Measurements from ENCODE around the gene SPC24. TPM values are rescaled to one million over a fixed set of nuclear protein-coding genes. Genes with fewer than 3 reads are reported as not detected.
A peak's percentile ranks its signal among the peaks of the same experiment; 100 is the strongest.
"Not testable (repeated sequence)": the region's sequence is repeated elsewhere in the genome, so short reads cannot be mapped to it uniquely, and the experiment has no call there.

SPC24 gene
- total RNA-seq, 2 donors from 2014 or later: 0.62 to 0.89 TPM

DNA sequence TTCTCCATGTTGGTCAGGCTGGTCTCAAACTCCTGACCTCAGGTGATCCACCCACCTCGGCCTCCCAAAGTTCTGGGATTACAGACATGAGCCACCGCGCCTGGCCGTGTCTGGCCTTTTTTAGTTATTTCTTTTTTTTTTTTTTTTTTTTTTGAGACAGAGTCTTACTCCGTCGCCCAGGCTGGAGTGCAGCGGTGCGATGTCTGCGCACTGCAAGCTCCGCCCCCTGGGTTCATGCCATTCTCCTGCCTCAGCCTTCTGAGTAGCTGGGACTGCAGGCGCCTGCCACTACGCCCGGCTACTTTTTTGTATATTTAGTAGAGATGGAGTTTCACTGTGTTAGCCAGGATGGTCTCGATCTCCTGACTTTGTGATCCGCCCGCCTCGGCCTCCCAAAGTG is 33.6 kb downstream of the SPC24 start:
- H3K36me3 Mint-ChIP-seq (ENCODE audit: low read depth); H3K9me3 ChIP-seq (ENCODE audit: control insufficient read depth, low read length, poor library complexity, severe bottlenecking); H3K4me3 Mint-ChIP-seq; H3K4me1 Mint-ChIP-seq; ATAC-seq; DNase-seq; H3K27me3 Mint-ChIP-seq: not testable (repeated sequence)
- H3K27ac Mint-ChIP-seq: peak overlapping the region; percentile 59

- H3K4me3 Mint-ChIP-seq: no peak overlapping the region
- H3K9me3 ChIP-seq (ENCODE audit: control insufficient read depth, low read length, poor library complexity, severe bottlenecking): no peaks in the 10 kb centered on the region
- peaks cover 3% of the 10 kb centered on the region for H3K4me1 Mint-ChIP-seq
- peak overlapping the region; percentile 45 for H3K27ac Mint-ChIP-seq
- no peaks in the 10 kb centered on the region for H3K27me3 Mint-ChIP-seq
- DNase-seq (no peak), ATAC-seq (no peak)
- peaks cover 5% of the 10 kb centered on the region for H3K36me3 Mint-ChIP-seq (ENCODE audit: low read depth)
Observed at GRCh38 chr19:11116507-11116906, 39.1 kb downstream of the SPC24 start.

DNA sequence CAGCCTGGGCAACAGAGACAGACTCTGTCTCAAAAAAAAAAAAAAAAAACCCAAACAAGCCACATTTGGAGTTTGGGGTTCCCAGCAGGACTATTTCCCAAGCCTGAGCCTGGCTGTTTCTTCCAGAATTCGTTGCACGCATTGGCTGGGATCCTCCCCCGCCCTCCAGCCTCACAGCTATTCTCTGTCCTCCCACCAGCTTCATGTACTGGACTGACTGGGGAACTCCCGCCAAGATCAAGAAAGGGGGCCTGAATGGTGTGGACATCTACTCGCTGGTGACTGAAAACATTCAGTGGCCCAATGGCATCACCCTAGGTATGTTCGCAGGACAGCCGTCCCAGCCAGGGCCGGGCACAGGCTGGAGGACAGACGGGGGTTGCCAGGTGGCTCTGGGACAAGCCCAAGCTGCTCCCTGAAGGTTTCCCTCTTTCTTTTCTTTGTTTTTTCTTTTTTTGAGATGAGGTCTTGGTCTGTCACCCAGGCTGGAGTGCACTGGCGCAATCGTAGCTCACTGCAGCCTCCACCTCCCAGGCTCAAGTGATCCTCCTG is 39.6 kb downstream of the SPC24 start:
- no peaks in the 10 kb centered on the region for H3K9me3 ChIP-seq (ENCODE audit: control insufficient read depth, low read length, poor library complexity, severe bottlenecking)
- peaks cover 3% of the 10 kb centered on the region for H3K4me1 Mint-ChIP-seq
- peak overlapping the region; percentile 45 for H3K27ac Mint-ChIP-seq
- H3K27me3 Mint-ChIP-seq: no peaks in the 10 kb centered on the region
- H3K36me3 Mint-ChIP-seq (ENCODE audit: low read depth): peaks cover 5% of the 10 kb centered on the region
- DNase-seq (no peak), ATAC-seq (no peak)
- peak overlapping the region; percentile 47 for H3K4me3 Mint-ChIP-seq

DNA sequence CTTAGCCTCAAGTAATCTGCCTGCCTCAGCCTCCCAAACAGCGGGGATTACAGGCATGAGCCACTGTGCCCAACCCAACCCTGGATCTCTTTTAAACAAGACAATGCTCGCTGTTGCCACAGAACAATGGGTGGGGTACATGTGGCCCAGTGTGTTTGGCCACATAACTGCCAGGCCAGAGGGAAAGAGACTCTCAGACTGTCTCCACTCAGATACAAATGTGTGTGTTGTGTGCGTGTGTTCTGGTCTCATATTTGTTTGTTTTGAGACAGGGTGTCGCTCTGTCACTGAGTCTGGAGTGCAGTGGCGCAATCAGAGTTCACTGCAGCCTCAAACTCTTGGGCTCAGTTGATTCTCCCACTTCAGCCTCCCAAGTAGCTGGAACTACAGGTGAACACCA is 40.5 kb downstream of the SPC24 start:
- DNase-seq (no peak), ATAC-seq (no peak)
- Mint-ChIP-seq H3K4me1 (peaks cover 3% of the 10 kb centered on the region), H3K27me3 (no peaks in the 10 kb centered on the region), H3K4me3 (no peak overlapping the region), H3K36me3 (ENCODE audit: low read depth) (peaks cover 5% of the 10 kb centered on the region), H3K27ac (peak overlapping the region; percentile 56)
- no peaks in the 10 kb centered on the region for H3K9me3 ChIP-seq (ENCODE audit: control insufficient read depth, low read length, poor library complexity, severe bottlenecking)

DNA sequence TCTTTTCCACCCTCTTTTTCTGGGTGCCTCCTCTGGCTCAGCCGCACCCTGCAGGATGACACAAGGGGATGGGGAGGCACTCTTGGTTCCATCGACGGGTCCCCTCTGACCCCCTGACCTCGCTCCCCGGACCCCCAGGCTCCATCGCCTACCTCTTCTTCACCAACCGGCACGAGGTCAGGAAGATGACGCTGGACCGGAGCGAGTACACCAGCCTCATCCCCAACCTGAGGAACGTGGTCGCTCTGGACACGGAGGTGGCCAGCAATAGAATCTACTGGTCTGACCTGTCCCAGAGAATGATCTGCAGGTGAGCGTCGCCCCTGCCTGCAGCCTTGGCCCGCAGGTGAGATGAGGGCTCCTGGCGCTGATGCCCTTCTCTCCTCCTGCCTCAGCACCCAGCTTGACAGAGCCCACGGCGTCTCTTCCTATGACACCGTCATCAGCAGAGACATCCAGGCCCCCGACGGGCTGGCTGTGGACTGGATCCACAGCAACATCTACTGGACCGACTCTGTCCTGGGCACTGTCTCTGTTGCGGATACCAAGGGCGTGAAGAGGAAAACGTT is 42.4 kb downstream of the SPC24 start:
- no peak for DNase-seq
- peak overlapping the region; percentile 79 for H3K27ac Mint-ChIP-seq
- H3K4me3 Mint-ChIP-seq: peak overlapping the region; percentile 50
- no peaks in the 10 kb centered on the region for H3K9me3 ChIP-seq (ENCODE audit: control insufficient read depth, low read length, poor library complexity, severe bottlenecking)
- H3K36me3 Mint-ChIP-seq (ENCODE audit: low read depth): peaks cover 8% of the 10 kb centered on the region
- no peaks in the 10 kb centered on the region for H3K27me3 Mint-ChIP-seq
- peaks cover 3% of the 10 kb centered on the region for H3K4me1 Mint-ChIP-seq
- ATAC-seq: no peak

DNA sequence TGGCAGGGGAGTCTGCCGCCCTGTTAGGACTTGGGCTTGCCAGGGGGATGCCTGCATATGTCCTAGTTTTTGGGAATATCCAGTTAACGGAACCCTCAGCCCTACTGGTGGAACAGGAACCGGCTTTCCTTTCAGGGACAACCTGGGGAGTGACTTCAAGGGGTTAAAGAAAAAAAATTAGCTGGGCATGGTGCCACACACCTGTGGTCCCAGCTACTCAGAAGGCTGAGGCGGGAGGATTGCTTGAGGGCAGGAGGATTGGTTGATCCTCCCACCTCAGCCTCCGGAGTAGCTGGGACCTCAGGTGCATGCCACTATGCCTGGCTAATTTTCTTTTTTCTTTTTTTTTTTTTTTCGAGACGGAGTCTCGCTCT is 43.8 kb downstream of the SPC24 start:
- peaks cover 8% of the 10 kb centered on the region for H3K36me3 Mint-ChIP-seq (ENCODE audit: low read depth)
- no peak overlapping the region for H3K4me3 Mint-ChIP-seq
- no peaks in the 10 kb centered on the region for H3K27me3 Mint-ChIP-seq
- peaks cover 3% of the 10 kb centered on the region for H3K4me1 Mint-ChIP-seq
- H3K27ac Mint-ChIP-seq: no peak overlapping the region
- H3K9me3 ChIP-seq (ENCODE audit: control insufficient read depth, low read length, poor library complexity, severe bottlenecking): no peaks in the 10 kb centered on the region
- DNase-seq: no peak
- no peak for ATAC-seq

- Mint-ChIP-seq H3K4me1 (peaks cover 3% of the 10 kb centered on the region), H3K27me3 (no peaks in the 10 kb centered on the region), H3K4me3 (no peak overlapping the region), H3K27ac (no peak overlapping the region), H3K36me3 (ENCODE audit: low read depth) (peaks cover 8% of the 10 kb centered on the region)
- no peak for DNase-seq
- no peak for ATAC-seq
- H3K9me3 ChIP-seq (ENCODE audit: control insufficient read depth, low read length, poor library complexity, severe bottlenecking): no peaks in the 10 kb centered on the region
Observed at GRCh38 chr19:11111117-11111770, 44.3 kb downstream of the SPC24 start.

GRCh38 chr19:11108746-11109145 is 46.8 kb downstream of the SPC24 start:
- ATAC-seq (no peak), DNase-seq (no peak)
- peaks cover 8% of the 10 kb centered on the region for H3K36me3 Mint-ChIP-seq (ENCODE audit: low read depth)
- peaks cover 3% of the 10 kb centered on the region for H3K4me1 Mint-ChIP-seq
- H3K27me3 Mint-ChIP-seq: no peaks in the 10 kb centered on the region
- no peak overlapping the region for H3K4me3 Mint-ChIP-seq
- no peaks in the 10 kb centered on the region for H3K9me3 ChIP-seq (ENCODE audit: control insufficient read depth, low read length, poor library complexity, severe bottlenecking)
- H3K27ac Mint-ChIP-seq: peak overlapping the region; percentile 65

DNA sequence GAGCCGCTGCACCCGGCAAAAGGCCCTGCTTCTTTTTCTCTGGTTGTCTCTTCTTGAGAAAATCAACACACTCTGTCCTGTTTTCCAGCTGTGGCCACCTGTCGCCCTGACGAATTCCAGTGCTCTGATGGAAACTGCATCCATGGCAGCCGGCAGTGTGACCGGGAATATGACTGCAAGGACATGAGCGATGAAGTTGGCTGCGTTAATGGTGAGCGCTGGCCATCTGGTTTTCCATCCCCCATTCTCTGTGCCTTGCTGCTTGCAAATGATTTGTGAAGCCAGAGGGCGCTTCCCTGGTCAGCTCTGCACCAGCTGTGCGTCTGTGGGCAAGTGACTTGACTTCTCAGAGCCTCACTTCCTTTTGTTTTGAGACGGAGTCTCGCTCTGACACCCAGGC is 49.1 kb downstream of the SPC24 start:
- Mint-ChIP-seq H3K4me1 (no peaks in the 10 kb centered on the region), H3K4me3 (no peak overlapping the region), H3K27ac (peak overlapping the region; percentile 11), H3K27me3 (no peaks in the 10 kb centered on the region), H3K36me3 (ENCODE audit: low read depth) (peaks cover 5% of the 10 kb centered on the region)
- ATAC-seq (no peak), DNase-seq (no peak)
- no peaks in the 10 kb centered on the region for H3K9me3 ChIP-seq (ENCODE audit: control insufficient read depth, low read length, poor library complexity, severe bottlenecking)

DNA sequence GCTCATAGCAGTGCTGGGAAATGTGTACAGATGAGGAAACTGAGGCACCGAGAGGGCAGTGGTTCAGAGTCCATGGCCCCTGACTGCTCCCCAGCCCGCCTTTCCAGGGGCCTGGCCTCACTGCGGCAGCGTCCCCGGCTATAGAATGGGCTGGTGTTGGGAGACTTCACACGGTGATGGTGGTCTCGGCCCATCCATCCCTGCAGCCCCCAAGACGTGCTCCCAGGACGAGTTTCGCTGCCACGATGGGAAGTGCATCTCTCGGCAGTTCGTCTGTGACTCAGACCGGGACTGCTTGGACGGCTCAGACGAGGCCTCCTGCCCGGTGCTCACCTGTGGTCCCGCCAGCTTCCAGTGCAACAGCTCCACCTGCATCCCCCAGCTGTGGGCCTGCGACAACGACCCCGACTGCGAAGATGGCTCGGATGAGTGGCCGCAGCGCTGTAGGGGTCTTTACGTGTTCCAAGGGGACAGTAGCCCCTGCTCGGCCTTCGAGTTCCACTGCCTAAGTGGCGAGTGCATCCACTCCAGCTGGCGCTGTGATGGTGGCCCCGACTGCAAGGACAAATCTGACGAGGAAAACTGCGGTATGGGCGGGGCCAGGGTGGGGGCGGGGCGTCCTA is 50.5 kb downstream of the SPC24 start:
- Mint-ChIP-seq H3K4me3 (no peak overlapping the region), H3K27me3 (no peaks in the 10 kb centered on the region), H3K4me1 (peaks cover under 1% of the 10 kb centered on the region), H3K27ac (no peak overlapping the region), H3K36me3 (ENCODE audit: low read depth) (peaks cover 5% of the 10 kb centered on the region)
- no peaks in the 10 kb centered on the region for H3K9me3 ChIP-seq (ENCODE audit: control insufficient read depth, low read length, poor library complexity, severe bottlenecking)
- no peak for ATAC-seq
- DNase-seq: no peak

DNA sequence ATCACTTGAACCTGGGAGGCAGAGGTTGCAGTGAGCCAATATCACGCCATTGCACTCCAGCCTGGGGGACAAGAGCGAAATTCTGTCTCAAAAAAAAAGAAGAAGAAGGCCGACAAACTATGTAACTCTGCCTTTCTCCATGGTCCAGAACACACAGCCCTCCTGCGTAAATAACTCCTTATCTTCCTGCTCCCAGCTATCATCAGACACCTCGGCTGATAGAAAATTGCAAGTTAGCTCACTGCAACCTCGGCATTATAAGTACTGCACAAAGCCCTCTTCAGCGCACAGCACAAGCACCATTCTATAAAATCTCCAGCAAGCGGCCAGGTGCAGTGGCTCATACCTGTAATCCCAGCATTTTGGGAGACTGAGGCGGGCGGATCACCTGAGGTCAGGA is 51.9 kb downstream of the SPC24 start:
- H3K4me1 Mint-ChIP-seq; H3K36me3 Mint-ChIP-seq (ENCODE audit: low read depth): not testable (repeated sequence)
- peak overlapping the region; percentile 14 for H3K27ac Mint-ChIP-seq

GRCh38 chr19:11102944-11103343 is 52.6 kb downstream of the SPC24 start:
- H3K36me3 Mint-ChIP-seq (ENCODE audit: low read depth): peaks cover 2% of the 10 kb centered on the region
- H3K27me3 Mint-ChIP-seq: no peaks in the 10 kb centered on the region
- DNase-seq: no peak
- H3K4me3 Mint-ChIP-seq: no peak overlapping the region
- peaks cover 5% of the 10 kb centered on the region for H3K9me3 ChIP-seq (ENCODE audit: control insufficient read depth, low read length, poor library complexity, severe bottlenecking)
- ATAC-seq: no peak
- peaks cover 5% of the 10 kb centered on the region for H3K4me1 Mint-ChIP-seq
- no peak overlapping the region for H3K27ac Mint-ChIP-seq

More for the DNA sequence above, 51.9 kb downstream of the SPC24 start:
- not testable (repeated sequence) for H3K9me3 ChIP-seq (ENCODE audit: control insufficient read depth, low read length, poor library complexity, severe bottlenecking); ATAC-seq; H3K27me3 Mint-ChIP-seq; H3K4me3 Mint-ChIP-seq; DNase-seq

DNA sequence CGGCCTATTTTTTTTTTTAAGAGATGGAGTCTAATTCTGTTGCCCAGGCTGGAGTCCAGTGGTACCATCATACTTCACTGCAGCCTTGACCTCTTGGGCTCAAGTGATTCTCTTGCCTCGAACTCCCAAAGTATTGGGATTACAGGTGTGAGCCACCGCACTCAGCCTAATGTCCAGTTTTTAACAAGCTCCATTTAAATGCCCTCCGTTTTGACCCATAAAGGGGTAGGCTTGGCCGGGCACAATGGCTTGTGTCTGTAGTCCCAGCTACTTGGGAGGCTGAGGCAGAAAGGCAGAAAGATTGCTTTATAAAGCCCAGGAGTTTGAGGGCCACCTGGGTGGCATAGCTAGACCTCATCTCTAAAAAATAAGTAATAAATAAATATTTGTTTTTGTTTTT is 54.5 kb downstream of the SPC24 start:
- peaks cover 8% of the 10 kb centered on the region for H3K4me1 Mint-ChIP-seq
- no peaks in the 10 kb centered on the region for H3K27me3 Mint-ChIP-seq
- H3K4me3 Mint-ChIP-seq: no peak overlapping the region
- DNase-seq (no peak), ATAC-seq (no peak)
- H3K27ac Mint-ChIP-seq: no peak overlapping the region
- H3K9me3 ChIP-seq (ENCODE audit: control insufficient read depth, low read length, poor library complexity, severe bottlenecking): peaks cover 5% of the 10 kb centered on the region
- H3K36me3 Mint-ChIP-seq (ENCODE audit: low read depth): peaks cover 2% of the 10 kb centered on the region

Measured in T-helper 17 cell (primary cell).